Right kidney (tissue), 1 donor: Measurements from ENCODE around the gene PMF1.

Experiments used
- DNase-seq: peaks from one replicate; pipeline ENCODE4 v3.0.0-alpha.2; 2016

The PMF1 gene

DNA sequence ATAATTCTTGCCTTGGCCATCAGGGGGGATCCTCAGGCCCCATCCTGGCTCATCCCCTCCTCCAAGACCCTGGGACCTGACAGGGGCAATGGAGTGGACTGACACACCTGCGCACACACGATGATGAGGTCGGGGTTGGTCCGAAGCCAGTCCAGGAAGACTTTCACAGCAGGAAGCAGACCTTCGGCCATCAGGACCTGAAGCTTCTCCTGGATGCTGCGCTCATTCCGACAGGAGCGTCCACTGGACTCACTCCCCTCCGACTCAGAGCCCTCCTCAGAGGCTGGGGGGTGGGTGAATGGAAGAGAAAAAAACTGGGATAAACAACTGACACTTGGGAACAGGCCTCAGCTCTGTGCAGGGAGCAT lies 50.5 kb downstream of the PMF1 start:
- DNase-seq = no peak

DNA sequence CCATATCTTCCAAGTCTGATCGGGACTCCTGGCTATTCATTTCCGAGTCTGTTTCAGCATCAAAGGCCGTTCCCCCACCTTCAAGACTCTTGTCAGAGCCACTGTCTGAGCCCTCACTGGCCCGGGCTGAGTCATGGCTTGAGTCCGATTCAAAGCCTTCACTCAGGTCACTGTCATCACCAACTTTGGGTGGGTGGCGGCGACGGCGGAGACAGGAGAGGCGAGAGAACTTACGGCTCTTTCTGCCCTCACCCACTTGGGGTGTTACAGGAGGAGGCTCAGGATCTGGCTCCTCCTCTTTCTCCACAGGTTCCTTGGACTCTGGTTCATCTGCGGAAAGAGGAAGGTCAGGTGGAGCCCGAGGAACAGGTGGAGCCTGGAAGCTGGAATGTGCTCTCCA lies 53.2 kb downstream of the PMF1 start:
- no peak for DNase-seq

DNA sequence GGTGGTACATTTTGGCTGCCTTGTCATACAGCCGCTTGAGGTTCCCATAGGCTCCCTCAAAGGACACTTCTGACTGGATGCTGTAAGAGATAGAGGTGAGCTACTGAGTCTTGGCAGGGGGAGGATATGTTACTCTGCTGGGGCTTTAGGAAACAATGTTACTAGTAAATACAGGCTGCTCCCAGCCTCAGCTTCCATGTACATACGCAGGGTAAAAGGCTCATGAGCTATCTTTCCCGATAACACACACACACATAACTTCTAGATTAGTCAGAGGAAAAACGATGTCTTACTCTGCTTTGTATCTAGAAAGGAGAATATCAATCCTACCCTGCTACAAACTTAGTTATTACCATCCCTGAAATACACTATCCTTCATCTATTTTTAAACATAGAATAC lies 55.5 kb downstream of the PMF1 start:
- no peak for DNase-seq

DNA sequence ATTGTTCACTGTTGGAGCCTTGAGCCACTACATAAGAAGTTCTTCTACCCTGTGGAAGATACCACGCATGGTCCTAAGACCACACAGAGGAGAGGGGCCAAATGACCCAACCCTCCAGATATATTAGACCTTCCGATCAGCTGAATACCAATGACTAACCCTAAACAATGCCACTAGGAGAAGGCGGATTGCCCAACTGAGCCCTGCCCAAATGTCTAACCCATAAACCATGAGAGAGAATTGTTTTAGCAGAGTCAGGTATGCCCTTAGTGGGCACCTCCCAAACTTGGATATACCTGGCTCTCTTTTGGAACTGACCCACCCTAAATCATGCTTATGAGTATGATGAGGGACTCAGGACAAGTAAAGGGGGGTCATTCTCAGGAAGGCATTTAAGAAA lies 57.5 kb downstream of the PMF1 start:
- DNase-seq = no peak

DNA sequence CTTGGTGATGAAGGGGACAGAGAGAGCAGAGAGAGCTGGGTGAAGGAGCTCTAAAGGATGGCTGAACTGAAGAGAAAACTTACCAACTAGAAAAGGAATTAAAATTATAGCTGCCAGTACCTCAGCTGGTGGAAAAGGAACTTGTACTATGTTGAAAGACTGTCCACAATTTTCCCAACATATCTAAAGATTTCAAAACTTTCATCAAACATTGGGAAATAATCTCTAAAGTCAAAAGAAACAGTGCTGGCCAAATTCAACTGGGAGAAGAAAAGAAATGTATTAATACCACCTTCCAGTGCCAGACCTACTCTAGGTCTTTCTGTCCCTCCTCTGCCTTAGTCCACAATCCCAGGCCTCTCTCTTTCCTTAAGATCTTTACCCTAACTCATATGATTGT lies 63.7 kb downstream of the PMF1 start:
- DNase-seq = no peak

DNA sequence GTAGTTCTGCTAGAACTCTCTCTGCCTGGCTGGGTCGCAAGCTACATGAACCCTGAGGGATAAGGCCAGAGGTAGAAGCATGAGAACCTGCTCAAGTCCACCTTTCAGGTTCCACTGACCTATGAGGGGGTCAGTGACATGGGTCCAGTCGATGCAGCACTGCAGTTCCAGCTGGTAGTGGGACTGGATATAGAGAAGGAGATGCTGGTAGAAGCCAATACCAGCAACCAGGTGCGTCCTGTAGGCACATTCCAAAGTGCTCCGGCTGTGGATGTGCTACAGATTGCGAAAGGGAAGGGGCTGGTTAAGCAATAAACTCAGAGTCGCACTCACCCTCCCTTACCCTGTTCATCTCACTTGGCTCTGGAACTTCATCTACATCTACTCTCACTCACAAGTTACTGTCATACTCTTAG lies 64.2 kb downstream of the PMF1 start:
- DNase-seq = no peak

DNA sequence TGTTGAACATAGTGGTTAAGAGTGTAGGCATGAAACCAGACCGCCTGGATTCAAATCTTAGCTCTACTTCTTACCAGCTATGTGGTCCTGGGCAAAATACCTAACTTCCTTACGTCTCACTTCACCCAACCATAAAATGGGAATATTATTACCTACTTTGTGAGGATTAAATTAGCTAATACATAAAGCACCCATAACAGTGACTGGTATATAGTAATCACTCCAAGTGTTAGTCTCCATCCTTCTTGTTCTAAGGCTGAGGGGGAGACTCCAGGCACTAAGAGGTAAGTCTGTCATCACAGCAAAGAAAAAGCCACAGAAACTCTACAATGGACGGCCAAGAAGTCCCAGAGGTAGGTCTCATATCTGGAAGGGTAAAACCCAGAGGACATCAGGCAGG lies 67.0 kb downstream of the PMF1 start:
- DNase-seq = no peak

DNA sequence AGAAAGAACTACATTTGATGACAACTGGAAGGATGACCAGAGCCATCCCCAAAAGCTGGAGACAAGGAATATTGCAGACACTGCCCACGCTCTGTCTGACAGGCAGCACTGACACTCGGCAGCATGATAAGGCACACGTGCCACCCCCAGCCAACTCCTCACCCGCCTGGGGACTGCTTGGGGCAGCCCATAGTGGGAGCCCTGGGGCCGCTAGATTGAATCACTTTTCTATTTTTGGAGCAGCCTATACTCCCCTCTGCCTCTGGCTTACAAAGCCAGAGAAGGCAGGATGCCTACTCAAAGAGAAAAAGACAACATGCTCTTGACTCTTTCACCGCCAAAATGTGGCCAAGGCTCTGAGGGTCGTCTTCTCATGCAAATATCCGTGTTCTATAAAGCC lies 68.5 kb downstream of the PMF1 start:
- DNase-seq = no peak

DNA sequence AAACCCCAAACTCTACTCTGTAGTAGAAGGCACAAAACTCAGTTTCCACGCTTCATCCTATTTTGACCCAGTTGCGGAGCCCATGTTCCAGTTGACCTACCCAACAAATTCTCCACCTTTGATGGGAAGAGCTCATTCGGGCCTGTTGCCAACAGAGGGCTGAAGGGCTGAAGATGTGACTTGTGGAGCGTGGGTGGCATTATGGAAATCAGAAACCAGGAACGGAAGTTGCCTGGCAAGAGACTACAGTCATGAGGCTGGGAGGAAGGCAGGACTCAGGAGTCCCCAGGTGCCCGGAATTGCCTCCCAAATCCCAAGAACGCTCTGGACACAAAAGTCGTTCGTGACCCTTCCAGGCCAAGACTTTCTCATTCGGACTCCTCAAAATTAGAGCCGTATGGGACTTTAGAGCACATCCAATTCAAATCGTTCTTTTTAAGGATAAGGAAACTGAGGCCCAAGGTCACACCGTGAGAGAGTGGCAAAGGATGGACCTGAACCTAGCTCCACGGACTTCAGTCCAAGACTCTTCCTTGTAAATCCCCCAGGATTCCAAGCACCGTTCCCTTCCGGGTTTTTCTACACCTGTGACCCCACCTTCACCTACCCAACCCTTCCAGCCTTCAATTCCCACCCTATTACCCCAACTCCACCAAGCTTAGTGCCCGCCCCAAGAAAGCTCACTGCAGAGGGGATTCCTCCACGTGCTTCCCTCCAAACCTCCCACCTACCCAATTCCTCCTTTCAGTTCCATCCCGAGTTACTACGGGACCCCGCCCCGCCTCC lies 69.1 kb downstream of the PMF1 start:
- peak; percentile 28 for DNase-seq

DNA sequence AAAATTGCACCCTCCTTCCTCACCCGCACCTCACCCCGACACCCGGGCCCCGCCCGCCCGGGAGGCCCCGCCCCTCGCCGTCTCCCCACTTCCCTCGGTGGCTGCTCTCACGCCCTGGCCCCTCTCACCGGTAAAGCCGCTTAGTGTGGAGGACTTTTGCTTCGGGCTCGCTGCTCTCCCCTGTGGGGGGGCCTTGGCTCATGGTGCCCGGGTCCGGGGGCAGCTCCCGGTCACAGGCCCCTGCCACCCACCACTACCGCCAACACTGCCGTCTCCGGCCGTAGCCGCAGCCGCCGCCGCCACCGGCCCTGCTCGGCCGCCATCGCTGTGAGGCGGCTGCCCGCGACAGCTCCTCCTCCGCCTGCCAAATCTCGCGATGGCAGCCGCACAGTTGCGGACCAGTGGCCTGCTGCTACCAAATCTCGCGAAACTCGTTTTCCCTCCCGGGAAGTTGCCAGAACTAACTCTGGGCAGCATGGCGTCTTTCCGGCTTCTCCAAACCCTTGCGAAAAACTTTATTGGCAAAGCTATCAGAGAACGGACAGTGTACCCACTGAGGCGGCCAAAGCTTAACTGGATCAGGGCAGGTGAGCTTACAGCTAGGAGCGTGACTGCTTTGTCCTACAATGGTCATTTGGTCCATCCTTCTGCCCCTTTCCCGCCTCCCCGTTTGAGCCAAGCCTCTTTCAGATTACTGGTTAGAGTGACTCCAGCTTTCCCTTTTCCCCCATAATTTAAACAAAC lies 69.8 kb downstream of the PMF1 start, which contains the start of gene SMG5:
Gene SMG5, minus strand, starts transcription at position 347 of the 744 bp plus-strand sequence. Its CDS starts 145 bp downstream, at position 202.
- DNase-seq = peak; percentile 90

DNA sequence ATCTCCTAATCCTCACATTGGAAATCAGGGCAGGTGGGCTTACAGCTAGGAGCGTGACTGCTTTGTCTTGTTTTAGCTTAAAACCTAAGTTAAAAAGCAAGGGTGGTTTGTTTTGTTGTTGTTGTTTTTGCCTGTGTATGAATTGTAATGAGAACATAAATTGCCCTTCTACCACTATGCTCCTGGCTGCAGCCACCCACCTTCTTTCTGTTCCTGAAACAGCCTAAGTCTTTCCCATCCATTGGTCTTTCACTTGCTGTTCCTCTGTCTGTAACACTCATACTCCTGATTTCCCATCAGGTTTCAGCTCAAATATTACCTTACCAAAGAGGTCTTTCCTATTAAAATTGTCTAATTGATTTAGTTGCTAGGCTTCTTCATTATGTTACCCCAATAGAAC lies 70.7 kb downstream of the PMF1 start:
- DNase-seq = no peak

DNA sequence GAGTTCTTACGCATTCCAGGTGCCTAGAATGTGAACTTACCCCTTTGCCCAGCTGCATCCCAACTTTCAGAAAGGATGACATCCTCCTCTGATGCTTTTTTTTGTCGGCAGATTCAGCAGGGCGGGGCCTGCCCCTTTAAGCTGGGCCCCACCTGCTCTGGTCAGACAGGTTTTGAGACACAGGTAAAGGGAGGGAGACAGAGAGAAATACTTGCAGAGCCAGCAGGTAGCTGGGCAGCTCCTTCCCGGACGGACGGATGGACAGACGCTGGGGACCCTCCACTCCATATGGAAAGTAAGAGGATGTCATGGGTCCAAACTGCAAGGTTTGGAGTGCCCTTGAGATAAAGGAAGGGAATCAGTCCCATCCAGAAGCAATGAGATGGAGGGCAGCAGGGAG lies 71.3 kb downstream of the PMF1 start, which contains the start of gene TMEM79:
Gene TMEM79, plus strand, starts transcription at position 214 of the 400 bp plus-strand sequence. CDS start 902 bp downstream, outside the sequence.
- DNase-seq = no peak

DNA sequence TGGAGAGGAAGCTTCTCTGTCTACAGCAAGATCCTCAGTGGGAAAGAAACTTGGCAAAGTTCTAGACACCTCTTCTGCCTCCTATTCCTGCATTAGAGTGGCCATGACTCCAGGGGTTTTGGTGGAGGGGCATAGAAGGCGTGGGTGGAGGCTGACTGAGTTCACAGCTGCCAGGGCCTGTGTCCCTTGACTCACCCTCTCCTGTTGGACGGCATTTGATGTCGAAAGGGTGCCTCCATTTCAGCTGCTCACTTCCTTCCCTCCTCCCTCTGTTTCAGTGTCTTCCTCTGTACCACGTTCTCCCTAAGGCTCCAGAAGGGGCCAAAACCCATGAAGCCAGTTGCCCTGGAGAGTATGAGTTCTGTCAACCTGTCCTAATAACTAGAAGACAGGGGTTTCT lies 72.0 kb downstream of the PMF1 start:
- DNase-seq = no peak

DNA sequence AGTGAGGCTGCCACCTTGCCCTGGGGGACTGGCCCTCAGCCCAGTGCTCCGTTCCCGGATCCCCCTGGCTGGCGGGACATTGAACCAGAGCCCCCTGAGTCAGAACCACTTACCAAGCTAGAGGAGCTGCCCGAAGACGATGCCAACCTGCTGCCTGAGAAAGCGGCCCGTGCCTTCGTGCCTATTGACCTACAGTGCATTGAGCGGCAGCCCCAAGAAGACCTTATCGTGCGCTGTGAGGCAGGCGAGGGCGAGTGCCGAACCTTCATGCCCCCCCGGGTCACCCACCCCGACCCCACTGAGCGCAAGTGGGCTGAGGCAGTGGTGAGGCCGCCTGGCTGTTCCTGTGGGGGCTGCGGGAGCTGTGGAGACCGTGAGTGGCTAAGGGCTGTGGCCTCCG lies 72.6 kb downstream of the PMF1 start:
- DNase-seq = no peak

DNA sequence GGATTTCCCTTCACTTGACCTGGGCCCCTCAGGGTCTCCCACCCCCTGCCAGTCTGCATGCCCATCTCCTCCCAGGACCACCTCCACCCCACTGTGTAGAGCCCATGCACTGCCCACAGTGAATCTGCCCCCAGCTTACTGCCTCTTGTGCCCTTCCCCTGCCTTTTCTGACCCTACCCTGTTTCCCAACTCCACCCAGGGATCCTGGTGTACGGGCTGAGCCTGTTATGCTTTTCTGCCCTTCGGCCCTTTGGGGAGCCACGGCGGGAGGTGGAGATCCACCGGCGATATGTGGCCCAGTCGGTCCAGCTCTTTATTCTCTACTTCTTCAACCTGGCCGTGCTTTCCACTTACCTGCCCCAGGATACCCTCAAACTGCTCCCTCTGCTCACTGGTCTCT lies 73.3 kb downstream of the PMF1 start:
- no peak for DNase-seq
